HEK293 (cell line): Measurements from ENCODE around the gene TPRN.

Source experiments
- CTCF ChIA-PET: fragments of 350-600 bp; formaldehyde crosslinking; extraction: SDS; loops from one replicate; lab custom pipeline; 2021; ENCODE audit warnings: antibody characterized with exemption; lab: Yijun Ruan, JAX
- POLR2A ChIA-PET: fragments of 300-600 bp; formaldehyde crosslinking; extraction: SDS; loops from one replicate; lab custom pipeline; 2020; ENCODE audit warnings: antibody characterized with exemption, inconsistent platforms; lab: Yijun Ruan, JAX
- H3K27ac ChIP-seq: fragments of 200-500 bp; sonication (Bioruptor generic); 2 replicates; pipeline ENCODE4 v1.5.1; 2014; ENCODE audit warnings: low read depth, low read length, control low read depth, inconsistent platforms; ENCODE audit errors: extremely low read depth
- H3K36me3 ChIP-seq, 2 experiments: fragments of 200-500 bp in 1 of 2; sonication (Bioruptor generic) in 1 of 2; 1 replicate in 1 of 2; 2 replicates in 1 of 2; pipeline ENCODE4 v1.5.1; 2014 to 2017; ENCODE audit warnings: inconsistent platforms in 2 of 2, low read length in 2 of 2; ENCODE audit not compliant: control insufficient read depth in 2 of 2, insufficient read depth in 1 of 2
- H3K4me1 ChIP-seq: fragments of 200-500 bp; sonication (Bioruptor generic); 2 replicates; pipeline ENCODE4 v1.5.1; 2014; ENCODE audit warnings: mild to moderate bottlenecking, low read length, inconsistent platforms; ENCODE audit not compliant: control insufficient read depth, insufficient read depth
- H3K4me3 ChIP-seq: 2 replicates; pipeline ENCODE4 v1.5.1; 2011; ENCODE audit warnings: low read depth, mild to moderate bottlenecking, control low read depth, low read length, moderate library complexity
- H3K9me3 ChIP-seq: fragments of 200-500 bp; sonication (Bioruptor generic); 2 replicates; pipeline ENCODE4 v1.5.1; 2014; ENCODE audit warnings: low read depth, low read length, inconsistent platforms; ENCODE audit not compliant: control insufficient read depth, insufficient read depth
- EGR2 ChIP-seq: fragments of 450-650 bp; formaldehyde crosslinking; IDR thresholded peaks from 2 replicates; pipeline ENCODE4 v1.5.1; 2016; ENCODE audit warnings: low read depth, missing biosample characterization, missing genetic modification characterization
- HIC1 ChIP-seq: fragments of 450-650 bp; formaldehyde crosslinking; IDR thresholded peaks from 2 replicates; pipeline ENCODE4 v1.5.1; 2016; ENCODE audit warnings: missing biosample characterization, missing genetic modification characterization
- PRDM1 ChIP-seq: fragments of 450-650 bp; formaldehyde crosslinking; IDR thresholded peaks from 2 replicates; pipeline ENCODE4; 2016; ENCODE audit warnings: missing biosample characterization, missing genetic modification characterization
- TCF7L2 ChIP-seq: IDR thresholded peaks from 2 replicates; pipeline ENCODE4 v1.6.1; 2011; ENCODE audit warnings: low read depth, mild to moderate bottlenecking, inconsistent platforms, low read length, moderate library complexity, borderline replicate concordance
- YY1 ChIP-seq: fragments of 450-650 bp; formaldehyde crosslinking; IDR thresholded peaks from 2 replicates; pipeline ENCODE4 v1.5.1; 2018; ENCODE audit warnings: missing biosample characterization, missing genetic modification characterization
- ZFHX2 ChIP-seq: fragments of 450-650 bp; formaldehyde crosslinking; conservative IDR thresholded peaks from 2 replicates; pipeline ENCODE4 v1.5.1; 2016; ENCODE audit warnings: missing biosample characterization, missing genetic modification characterization
- ZFP69B ChIP-seq: fragments of 450-650 bp; formaldehyde crosslinking; IDR thresholded peaks from 2 replicates; pipeline ENCODE4 v1.5.1; 2016; ENCODE audit warnings: missing biosample characterization, missing genetic modification characterization
- ZNF155 ChIP-seq: fragments of 450-650 bp; formaldehyde crosslinking; IDR thresholded peaks from 2 replicates; pipeline ENCODE4 v1.5.1; 2016; ENCODE audit warnings: missing biosample characterization, missing genetic modification characterization
- ZNF2 ChIP-seq: fragments of 450-650 bp; formaldehyde crosslinking; IDR thresholded peaks from 2 replicates; pipeline ENCODE4 v1.5.1; 2016; ENCODE audit warnings: missing biosample characterization, missing genetic modification characterization
- ZNF24 ChIP-seq: fragments of 450-650 bp; formaldehyde crosslinking; IDR thresholded peaks from 2 replicates; pipeline ENCODE4 v1.5.1; 2016; ENCODE audit warnings: missing biosample characterization, missing genetic modification characterization
- ZNF335 ChIP-seq: fragments of 450-650 bp; formaldehyde crosslinking; conservative IDR thresholded peaks from 2 replicates; pipeline ENCODE4 v1.5.1; 2016; ENCODE audit warnings: missing biosample characterization, missing genetic modification characterization
- ZNF341 ChIP-seq: fragments of 450-650 bp; formaldehyde crosslinking; IDR thresholded peaks from 2 replicates; pipeline ENCODE4; 2016; ENCODE audit warnings: low read depth, missing biosample characterization, missing genetic modification characterization
- ZNF501 ChIP-seq: fragments of 450-650 bp; formaldehyde crosslinking; IDR thresholded peaks from 2 replicates; pipeline ENCODE4 v1.5.1; 2016; ENCODE audit warnings: missing biosample characterization, missing genetic modification characterization
- ZNF555 ChIP-seq: fragments of 450-650 bp; formaldehyde crosslinking; conservative IDR thresholded peaks from 2 replicates; pipeline ENCODE4 v1.5.1; 2017; ENCODE audit warnings: missing biosample characterization, mild to moderate bottlenecking, missing genetic modification characterization, inconsistent platforms
- ZNF585B ChIP-seq: fragments of 450-650 bp; formaldehyde crosslinking; IDR thresholded peaks from 2 replicates; pipeline ENCODE4 v1.5.1; 2016; ENCODE audit warnings: missing biosample characterization, missing genetic modification characterization
- ZNF600 ChIP-seq: fragments of 450-650 bp; formaldehyde crosslinking; IDR thresholded peaks from 2 replicates; pipeline ENCODE4 v1.5.1; 2016; ENCODE audit warnings: missing biosample characterization, missing genetic modification characterization
- ZNF610 ChIP-seq: fragments of 450-650 bp; formaldehyde crosslinking; IDR thresholded peaks from 2 replicates; pipeline ENCODE4 v1.5.1; 2016; ENCODE audit warnings: missing biosample characterization, missing genetic modification characterization, borderline replicate concordance
- ZNF654 ChIP-seq: fragments of 450-650 bp; formaldehyde crosslinking; IDR thresholded peaks from 2 replicates; pipeline ENCODE4 v1.5.1; 2016; ENCODE audit warnings: low read depth, missing biosample characterization, missing genetic modification characterization
- ZNF701 ChIP-seq: fragments of 450-650 bp; formaldehyde crosslinking; IDR thresholded peaks from 2 replicates; pipeline ENCODE4 v1.5.1; 2016; ENCODE audit warnings: missing biosample characterization, missing genetic modification characterization
- ZNF785 ChIP-seq: fragments of 450-650 bp; formaldehyde crosslinking; IDR thresholded peaks from 2 replicates; pipeline ENCODE4 v1.5.1; 2016; ENCODE audit warnings: missing biosample characterization, missing genetic modification characterization
- TF ChIP-seq, protein P1 (sequence below): fragments of 450-650 bp; formaldehyde crosslinking; IDR thresholded peaks from 2 replicates; pipeline ENCODE4 v1.5.1; 2016; ENCODE audit warnings: missing biosample characterization, missing genetic modification characterization
- TF ChIP-seq, protein P2 (sequence below): fragments of 450-650 bp; formaldehyde crosslinking; conservative IDR thresholded peaks from 2 replicates; pipeline ENCODE4 v1.5.1; 2016; ENCODE audit warnings: low read depth, missing biosample characterization, missing genetic modification characterization
- TF ChIP-seq, protein P3 (sequence below): fragments of 450-650 bp; formaldehyde crosslinking; IDR thresholded peaks from 2 replicates; pipeline ENCODE4 v1.5.1; 2016; ENCODE audit warnings: missing biosample characterization, missing genetic modification characterization, low read depth
- TF ChIP-seq, protein P4 (sequence below): fragments of 450-650 bp; formaldehyde crosslinking; IDR thresholded peaks from 2 replicates; pipeline ENCODE4 v1.5.1; 2017; ENCODE audit warnings: missing biosample characterization, missing genetic modification characterization
- TF ChIP-seq, protein P5 (sequence below): fragments of 450-650 bp; formaldehyde crosslinking; IDR thresholded peaks from 2 replicates; pipeline ENCODE4 v1.5.1; 2016; ENCODE audit warnings: missing biosample characterization, missing genetic modification characterization

The TPRN gene

DNA sequence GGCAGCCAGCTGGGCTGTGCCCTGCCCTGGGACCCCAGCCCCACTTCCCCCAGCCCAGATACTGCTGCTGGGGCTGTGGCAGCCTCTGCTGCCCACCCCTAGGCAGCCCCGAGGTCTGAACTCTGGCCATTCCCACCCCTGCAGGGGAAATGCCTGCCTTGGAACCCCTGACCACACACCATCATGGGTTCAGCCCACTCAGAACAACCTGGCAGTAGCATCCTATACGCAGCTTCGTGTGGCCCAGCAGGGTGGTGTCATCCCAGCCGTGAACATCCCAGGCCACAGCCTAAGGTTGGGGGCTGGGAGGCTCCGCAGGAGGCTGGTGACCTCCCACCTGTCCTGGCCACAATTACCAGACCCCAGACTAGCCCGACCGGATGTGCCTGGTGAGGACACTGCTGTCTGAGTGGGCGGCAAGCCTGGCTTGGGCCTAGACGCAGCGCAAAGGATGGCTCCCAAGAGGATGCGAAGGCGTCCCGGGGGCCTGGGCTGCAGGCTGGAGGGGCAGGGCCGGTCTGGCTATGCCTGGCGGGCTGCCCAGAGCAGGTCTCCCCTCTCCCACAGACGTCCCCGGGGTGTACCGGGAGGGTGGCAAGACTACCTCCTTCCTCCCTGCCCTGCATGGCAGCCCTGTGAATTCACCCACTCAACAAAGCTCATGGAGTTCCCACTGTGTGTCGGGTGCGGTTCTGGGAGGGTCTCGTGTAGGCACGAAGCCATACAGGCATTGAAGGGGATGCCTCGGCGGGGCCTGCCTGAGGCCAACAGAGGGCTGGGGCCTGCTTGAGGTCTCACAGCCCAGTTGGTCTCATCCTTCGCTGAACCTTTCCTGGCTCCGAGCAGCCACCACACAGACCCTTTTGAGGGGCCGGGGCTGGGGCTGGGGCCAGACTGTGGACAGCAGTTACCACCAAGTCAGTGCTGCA is 28.7 kb upstream of the TPRN start:
- Histone ChIP-seq H3K27ac (no peak overlapping the region), H3K36me3 (no peaks in the 10 kb centered on the region), H3K4me3 (no peak overlapping the region), H3K9me3 (no peaks in the 10 kb centered on the region), H3K4me1 (no peaks in the 10 kb centered on the region)
- peak; percentile 85 for TF ChIP-seq EGR2
- no peak for TF ChIP-seq ZNF2 (tag by site-specific recombination)
- TF ChIP-seq ZNF701: no peak
- no peak for TF ChIP-seq PRDM1 (tag by site-specific recombination)
- TF ChIP-seq, protein P1, sequence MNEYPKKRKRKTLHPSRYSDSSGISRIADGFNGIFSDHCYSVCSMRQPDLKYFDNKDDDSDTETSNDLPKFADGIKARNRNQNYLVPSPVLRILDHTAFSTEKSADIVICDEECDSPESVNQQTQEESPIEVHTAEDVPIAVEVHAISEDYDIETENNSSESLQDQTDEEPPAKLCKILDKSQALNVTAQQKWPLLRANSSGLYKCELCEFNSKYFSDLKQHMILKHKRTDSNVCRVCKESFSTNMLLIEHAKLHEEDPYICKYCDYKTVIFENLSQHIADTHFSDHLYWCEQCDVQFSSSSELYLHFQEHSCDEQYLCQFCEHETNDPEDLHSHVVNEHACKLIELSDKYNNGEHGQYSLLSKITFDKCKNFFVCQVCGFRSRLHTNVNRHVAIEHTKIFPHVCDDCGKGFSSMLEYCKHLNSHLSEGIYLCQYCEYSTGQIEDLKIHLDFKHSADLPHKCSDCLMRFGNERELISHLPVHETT (tag by site-specific recombination): no peak
- TF ChIP-seq ZFP69B (tag by site-specific recombination): no peak
- TF ChIP-seq, protein P2, sequence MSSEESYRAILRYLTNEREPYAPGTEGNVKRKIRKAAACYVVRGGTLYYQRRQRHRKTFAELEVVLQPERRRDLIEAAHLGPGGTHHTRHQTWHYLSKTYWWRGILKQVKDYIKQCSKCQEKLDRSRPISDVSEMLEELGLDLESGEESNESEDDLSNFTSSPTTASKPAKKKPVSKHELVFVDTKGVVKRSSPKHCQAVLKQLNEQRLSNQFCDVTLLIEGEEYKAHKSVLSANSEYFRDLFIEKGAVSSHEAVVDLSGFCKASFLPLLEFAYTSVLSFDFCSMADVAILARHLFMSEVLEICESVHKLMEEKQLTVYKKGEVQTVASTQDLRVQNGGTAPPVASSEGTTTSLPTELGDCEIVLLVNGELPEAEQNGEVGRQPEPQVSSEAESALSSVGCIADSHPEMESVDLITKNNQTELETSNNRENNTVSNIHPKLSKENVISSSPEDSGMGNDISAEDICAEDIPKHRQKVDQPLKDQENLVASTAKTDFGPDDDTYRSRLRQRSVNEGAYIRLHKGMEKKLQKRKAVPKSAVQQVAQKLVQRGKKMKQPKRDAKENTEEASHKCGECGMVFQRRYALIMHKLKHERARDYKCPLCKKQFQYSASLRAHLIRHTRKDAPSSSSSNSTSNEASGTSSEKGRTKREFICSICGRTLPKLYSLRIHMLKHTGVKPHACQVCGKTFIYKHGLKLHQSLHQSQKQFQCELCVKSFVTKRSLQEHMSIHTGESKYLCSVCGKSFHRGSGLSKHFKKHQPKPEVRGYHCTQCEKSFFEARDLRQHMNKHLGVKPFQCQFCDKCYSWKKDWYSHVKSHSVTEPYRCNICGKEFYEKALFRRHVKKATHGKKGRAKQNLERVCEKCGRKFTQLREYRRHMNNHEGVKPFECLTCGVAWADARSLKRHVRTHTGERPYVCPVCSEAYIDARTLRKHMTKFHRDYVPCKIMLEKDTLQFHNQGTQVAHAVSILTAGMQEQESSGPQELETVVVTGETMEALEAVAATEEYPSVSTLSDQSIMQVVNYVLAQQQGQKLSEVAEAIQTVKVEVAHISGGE (tag by site-specific recombination): no peak
- TF ChIP-seq ZNF785 (tag by site-specific recombination): no peak
- TF ChIP-seq HIC1 (tag by site-specific recombination): 0 out of 2 replicates have a peak, but pooled peaks have one; percentile 10
- no peak for TF ChIP-seq ZNF600
- no peak for TF ChIP-seq ZNF585B (tag by site-specific recombination)
- TF ChIP-seq, protein P3, sequence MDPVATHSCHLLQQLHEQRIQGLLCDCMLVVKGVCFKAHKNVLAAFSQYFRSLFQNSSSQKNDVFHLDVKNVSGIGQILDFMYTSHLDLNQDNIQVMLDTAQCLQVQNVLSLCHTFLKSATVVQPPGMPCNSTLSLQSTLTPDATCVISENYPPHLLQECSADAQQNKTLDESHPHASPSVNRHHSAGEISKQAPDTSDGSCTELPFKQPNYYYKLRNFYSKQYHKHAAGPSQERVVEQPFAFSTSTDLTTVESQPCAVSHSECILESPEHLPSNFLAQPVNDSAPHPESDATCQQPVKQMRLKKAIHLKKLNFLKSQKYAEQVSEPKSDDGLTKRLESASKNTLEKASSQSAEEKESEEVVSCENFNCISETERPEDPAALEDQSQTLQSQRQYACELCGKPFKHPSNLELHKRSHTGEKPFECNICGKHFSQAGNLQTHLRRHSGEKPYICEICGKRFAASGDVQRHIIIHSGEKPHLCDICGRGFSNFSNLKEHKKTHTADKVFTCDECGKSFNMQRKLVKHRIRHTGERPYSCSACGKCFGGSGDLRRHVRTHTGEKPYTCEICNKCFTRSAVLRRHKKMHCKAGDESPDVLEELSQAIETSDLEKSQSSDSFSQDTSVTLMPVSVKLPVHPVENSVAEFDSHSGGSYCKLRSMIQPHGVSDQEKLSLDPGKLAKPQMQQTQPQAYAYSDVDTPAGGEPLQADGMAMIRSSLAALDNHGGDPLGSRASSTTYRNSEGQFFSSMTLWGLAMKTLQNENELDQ: no peak
- no peak for TF ChIP-seq ZNF501 (tag by site-specific recombination)
- no peak for TF ChIP-seq ZNF610 (tag by site-specific recombination)
- TF ChIP-seq, protein P4, sequence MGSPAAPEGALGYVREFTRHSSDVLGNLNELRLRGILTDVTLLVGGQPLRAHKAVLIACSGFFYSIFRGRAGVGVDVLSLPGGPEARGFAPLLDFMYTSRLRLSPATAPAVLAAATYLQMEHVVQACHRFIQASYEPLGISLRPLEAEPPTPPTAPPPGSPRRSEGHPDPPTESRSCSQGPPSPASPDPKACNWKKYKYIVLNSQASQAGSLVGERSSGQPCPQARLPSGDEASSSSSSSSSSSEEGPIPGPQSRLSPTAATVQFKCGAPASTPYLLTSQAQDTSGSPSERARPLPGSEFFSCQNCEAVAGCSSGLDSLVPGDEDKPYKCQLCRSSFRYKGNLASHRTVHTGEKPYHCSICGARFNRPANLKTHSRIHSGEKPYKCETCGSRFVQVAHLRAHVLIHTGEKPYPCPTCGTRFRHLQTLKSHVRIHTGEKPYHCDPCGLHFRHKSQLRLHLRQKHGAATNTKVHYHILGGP (tag by site-specific recombination): no peak
- TF ChIP-seq ZNF335 (tag by site-specific recombination): peak; percentile 82
- no peak for TF ChIP-seq TCF7L2
- no peak for TF ChIP-seq ZNF654 (tag by site-specific recombination)
- no peak for TF ChIP-seq YY1
- TF ChIP-seq, protein P5, sequence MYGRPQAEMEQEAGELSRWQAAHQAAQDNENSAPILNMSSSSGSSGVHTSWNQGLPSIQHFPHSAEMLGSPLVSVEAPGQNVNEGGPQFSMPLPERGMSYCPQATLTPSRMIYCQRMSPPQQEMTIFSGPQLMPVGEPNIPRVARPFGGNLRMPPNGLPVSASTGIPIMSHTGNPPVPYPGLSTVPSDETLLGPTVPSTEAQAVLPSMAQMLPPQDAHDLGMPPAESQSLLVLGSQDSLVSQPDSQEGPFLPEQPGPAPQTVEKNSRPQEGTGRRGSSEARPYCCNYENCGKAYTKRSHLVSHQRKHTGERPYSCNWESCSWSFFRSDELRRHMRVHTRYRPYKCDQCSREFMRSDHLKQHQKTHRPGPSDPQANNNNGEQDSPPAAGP (tag by site-specific recombination): no peak
- no peak for TF ChIP-seq ZNF24 (tag by site-specific recombination)
- peak; percentile 84 for TF ChIP-seq ZFHX2 (tag by site-specific recombination)
- TF ChIP-seq ZNF341 (tag by site-specific recombination): no peak
- no peak for TF ChIP-seq ZNF155 (tag by site-specific recombination)
- TF ChIP-seq ZNF555 (tag by site-specific recombination): no peak
- ChIA-PET POLR2A (interaction anchor here (0.6 to 17.2 kb wide), 6 partner anchors 12 to 159 kb away, joined by 3 to 304 read pairs (median 8); partner anchors contain the start of genes NDOR1, SAPCD2, SSNA1 and TMEM203), CTCF (interaction anchor here (0.6 to 5.6 kb wide), 9 partner anchors 8 to 333 kb away, joined by 3 to 69 read pairs (median 3); partner anchors contain the start of gene NPDC1)
